Memory B cell (primary cell): ENCODE measurements around the gene KCNK13.

Source experiments
- ATAC-seq: fragments of 150-1000 bp; cut with Tn5 transposase; 2 replicates; pipeline ENCODE4 v1.10.0; 2021; ENCODE audit warnings: low read depth, mild to moderate bottlenecking, moderate library complexity
- DNase-seq, 2 donors: peaks; one replicate each; pipeline ENCODE4 v3.0.0; 2022; ENCODE audit warnings: low spot score in 2 of 2
- H3K27ac Mint-ChIP-seq: one replicate; pipeline ENCODE4 v1.8.0; 2022; ENCODE audit warnings: mild to moderate bottlenecking, moderate library complexity, mixed read lengths
- H3K27me3 Mint-ChIP-seq: one replicate; pipeline ENCODE4 v1.8.0; 2022; ENCODE audit warnings: mixed read lengths
- H3K36me3 Mint-ChIP-seq: one replicate; pipeline ENCODE4 v1.8.0; 2022; ENCODE audit warnings: mild to moderate bottlenecking, mixed read lengths
- H3K4me1 Mint-ChIP-seq: one replicate; pipeline ENCODE4 v1.8.0; 2022; ENCODE audit warnings: mixed read lengths
- H3K4me3 Mint-ChIP-seq: one replicate; pipeline ENCODE4 v1.8.0; 2022; ENCODE audit warnings: mild to moderate bottlenecking, moderate library complexity, mixed read lengths
- H3K9me3 Mint-ChIP-seq: one replicate; pipeline ENCODE4 v1.8.0; 2022; ENCODE audit warnings: mixed read lengths

KCNK13 gene

GRCh38 chr14:90049390-90049789 is 12.4 kb upstream of the KCNK13 start:
- no peaks in the 10 kb centered on the region for H3K36me3 Mint-ChIP-seq
- no peak overlapping the region for H3K4me3 Mint-ChIP-seq
- no peak overlapping the region for H3K27ac Mint-ChIP-seq
- ATAC-seq = no peak
- H3K9me3 Mint-ChIP-seq = no peaks in the 10 kb centered on the region
- DNase-seq = no peak
- H3K27me3 Mint-ChIP-seq = peaks cover 9% of the 10 kb centered on the region
- H3K4me1 Mint-ChIP-seq = no peaks in the 10 kb centered on the region

GRCh38 chr14:90050271-90050670 is 11.5 kb upstream of the KCNK13 start:
- Mint-ChIP-seq H3K27me3 (peaks cover 9% of the 10 kb centered on the region), H3K4me1 (no peaks in the 10 kb centered on the region), H3K36me3 (no peaks in the 10 kb centered on the region), H3K27ac (no peak overlapping the region), H3K4me3 (no peak overlapping the region), H3K9me3 (no peaks in the 10 kb centered on the region)
- DNase-seq (no peak), ATAC-seq (no peak)

GRCh38 chr14:90053044-90053443 is 8.8 kb upstream of the KCNK13 start:
- no peak overlapping the region for H3K4me3 Mint-ChIP-seq
- ATAC-seq (no peak), DNase-seq (no peak)
- H3K9me3 Mint-ChIP-seq = no peaks in the 10 kb centered on the region
- no peak overlapping the region for H3K27ac Mint-ChIP-seq
- H3K27me3 Mint-ChIP-seq = peaks cover 12% of the 10 kb centered on the region
- no peaks in the 10 kb centered on the region for H3K36me3 Mint-ChIP-seq
- H3K4me1 Mint-ChIP-seq = no peaks in the 10 kb centered on the region

GRCh38 chr14:90054803-90055202 is 7.0 kb upstream of the KCNK13 start:
- Mint-ChIP-seq H3K27ac (no peak overlapping the region), H3K4me1 (peaks cover 9% of the 10 kb centered on the region), H3K27me3 (peaks cover 20% of the 10 kb centered on the region), H3K36me3 (no peaks in the 10 kb centered on the region), H3K9me3 (peaks cover 7% of the 10 kb centered on the region), H3K4me3 (no peak overlapping the region)
- ATAC-seq (no peak), DNase-seq (no peak)

- no peak overlapping the region for H3K27ac Mint-ChIP-seq
Observed at GRCh38 chr14:90056826-90057225, 5.0 kb upstream of the KCNK13 start.

GRCh38 chr14:90058876-90059458 is 2.8 kb upstream of the KCNK13 start:
- DNase-seq (no peak), ATAC-seq (no peak)
- Mint-ChIP-seq H3K27ac (no peak overlapping the region), H3K4me3 (peak overlapping the region; percentile 54), H3K4me1 (peaks cover 22% of the 10 kb centered on the region), H3K36me3 (no peaks in the 10 kb centered on the region), H3K9me3 (peaks cover 7% of the 10 kb centered on the region), H3K27me3 (peaks cover 32% of the 10 kb centered on the region)

More at GRCh38 chr14:90056826-90057225, 5.0 kb upstream of the KCNK13 start:
- H3K36me3 Mint-ChIP-seq = no peaks in the 10 kb centered on the region
- H3K4me3 Mint-ChIP-seq = no peak overlapping the region
- ATAC-seq = no peak
- peaks cover 7% of the 10 kb centered on the region for H3K9me3 Mint-ChIP-seq
- H3K4me1 Mint-ChIP-seq = peaks cover 12% of the 10 kb centered on the region
- DNase-seq = no peak
- H3K27me3 Mint-ChIP-seq = peaks cover 19% of the 10 kb centered on the region

GRCh38 chr14:90060312-90060964 is 1.4 kb upstream of the KCNK13 start:
- Mint-ChIP-seq H3K36me3 (no peaks in the 10 kb centered on the region), H3K27me3 (peaks cover 39% of the 10 kb centered on the region), H3K4me1 (peaks cover 22% of the 10 kb centered on the region), H3K4me3 (peak overlapping the region; percentile 55), H3K27ac (no peak overlapping the region), H3K9me3 (peaks cover 7% of the 10 kb centered on the region)
- DNase-seq = peak; percentile 4 to 18
- ATAC-seq = peak; percentile 70

GRCh38 chr14:90060965-90061684 is 669 bp upstream of the KCNK13 start:
- Mint-ChIP-seq H3K4me1 (peaks cover 22% of the 10 kb centered on the region), H3K36me3 (no peaks in the 10 kb centered on the region), H3K9me3 (peaks cover 7% of the 10 kb centered on the region), H3K27ac (no peak overlapping the region), H3K4me3 (peak overlapping the region; percentile 75), H3K27me3 (peaks cover 39% of the 10 kb centered on the region)
- ATAC-seq (no peak), DNase-seq (no peak)

- H3K36me3 Mint-ChIP-seq = no peaks in the 10 kb centered on the region
- ATAC-seq (peak; percentile 21), DNase-seq (peak in 1 of 2 donors; percentile 17)
- peak overlapping the region; percentile 88 for H3K4me3 Mint-ChIP-seq
- no peak overlapping the region for H3K27ac Mint-ChIP-seq
- peaks cover 7% of the 10 kb centered on the region for H3K9me3 Mint-ChIP-seq
- H3K27me3 Mint-ChIP-seq = peaks cover 36% of the 10 kb centered on the region
- H3K4me1 Mint-ChIP-seq = peaks cover 22% of the 10 kb centered on the region
Observed at GRCh38 chr14:90062127-90062794, 467 bp downstream of the KCNK13 start.

GRCh38 chr14:90062822-90063539 is 1.2 kb downstream of the KCNK13 start:
- Mint-ChIP-seq H3K36me3 (no peaks in the 10 kb centered on the region), H3K4me3 (peak overlapping the region; percentile 88), H3K9me3 (peaks cover 7% of the 10 kb centered on the region), H3K4me1 (peaks cover 22% of the 10 kb centered on the region), H3K27me3 (peaks cover 36% of the 10 kb centered on the region), H3K27ac (no peak overlapping the region)
- no peak for DNase-seq
- ATAC-seq = no peak

GRCh38 chr14:90072350-90072749 is 10.6 kb downstream of the KCNK13 start:
- Mint-ChIP-seq H3K27ac (no peak overlapping the region), H3K4me1 (no peaks in the 10 kb centered on the region), H3K27me3 (peaks cover 8% of the 10 kb centered on the region), H3K9me3 (no peaks in the 10 kb centered on the region), H3K36me3 (no peaks in the 10 kb centered on the region), H3K4me3 (no peak overlapping the region)
- ATAC-seq (no peak), DNase-seq (no peak)

GRCh38 chr14:90079576-90079975 is 17.8 kb downstream of the KCNK13 start:
- Mint-ChIP-seq H3K4me1 (no peaks in the 10 kb centered on the region), H3K9me3 (peaks cover 4% of the 10 kb centered on the region), H3K4me3 (no peak overlapping the region), H3K27me3 (peaks cover 23% of the 10 kb centered on the region), H3K36me3 (peaks cover 2% of the 10 kb centered on the region), H3K27ac (no peak overlapping the region)
- DNase-seq = no peak
- ATAC-seq = no peak

- no peaks in the 10 kb centered on the region for H3K9me3 Mint-ChIP-seq
- no peak overlapping the region for H3K4me3 Mint-ChIP-seq
- DNase-seq (no peak), ATAC-seq (peak; percentile 56)
- H3K4me1 Mint-ChIP-seq = no peaks in the 10 kb centered on the region
- no peak overlapping the region for H3K27ac Mint-ChIP-seq
- peaks cover 1% of the 10 kb centered on the region for H3K36me3 Mint-ChIP-seq
- H3K27me3 Mint-ChIP-seq = peaks cover 14% of the 10 kb centered on the region
Observed at GRCh38 chr14:90087433-90087832, 25.6 kb downstream of the KCNK13 start.
